GM18870 (cell line): ENCODE results near the gene THOC7.
A peak's percentile ranks its signal among the peaks of the same experiment; 100 is the strongest.

Experiments
- ATAC-seq: cut with Tn5 transposase; IDR thresholded peaks from one replicate; pipeline ENCODE4 v1.9.1; 2021; ENCODE audit warnings: moderate library complexity; ENCODE audit not compliant: unreplicated experiment

THOC7 gene

GRCh38 chr3:63863150-63864007, at the start of gene THOC7, which contains the start of gene ATXN7:
THOC7 (minus strand) TSS chr3:63863805; CDS start chr3:63863790, 15 bp downstream.
ATXN7 (plus strand) TSS chr3:63863867; CDS start chr3:63912599, 48,732 bp downstream.
- peak; percentile 47 for ATAC-seq

- no peak for ATAC-seq
These were observed 49.4 kb upstream of the THOC7 start for GRCh38 chr3:63912768-63913588.

- ATAC-seq = peak; percentile 80
These were observed 48.5 kb upstream of the THOC7 start, which contains the start of gene SCAANT1 for GRCh38 chr3:63911873-63912767. SCAANT1 (minus strand) TSS chr3:63912383.

- ATAC-seq = peak; percentile 34
These were observed 47.9 kb upstream of the THOC7 start for GRCh38 chr3:63911509-63911872.

GRCh38 chr3:63910891-63911290, 47.3 kb upstream of the THOC7 start:
- ATAC-seq = no peak

- ATAC-seq = no peak
These were observed 46.4 kb upstream of the THOC7 start for GRCh38 chr3:63910001-63910400.

GRCh38 chr3:63909431-63909830, 45.8 kb upstream of the THOC7 start:
- ATAC-seq = no peak

- no peak for ATAC-seq
These were observed 45.2 kb upstream of the THOC7 start for GRCh38 chr3:63908776-63909175.

GRCh38 chr3:63908081-63908736, 44.6 kb upstream of the THOC7 start:
- ATAC-seq = no peak

GRCh38 chr3:63905731-63906620, 42.4 kb upstream of the THOC7 start:
- ATAC-seq = no peak

GRCh38 chr3:63900459-63900858, 36.9 kb upstream of the THOC7 start:
- no peak for ATAC-seq

GRCh38 chr3:63900010-63900409, 36.4 kb upstream of the THOC7 start:
- ATAC-seq = no peak

GRCh38 chr3:63896332-63897030, 32.9 kb upstream of the THOC7 start:
- peak; percentile 71 for ATAC-seq

GRCh38 chr3:63895422-63896189, 32.0 kb upstream of the THOC7 start:
- no peak for ATAC-seq

- no peak for ATAC-seq
These were observed 29.3 kb upstream of the THOC7 start for GRCh38 chr3:63892773-63893352.

- ATAC-seq = no peak
These were observed 27.9 kb upstream of the THOC7 start for GRCh38 chr3:63891518-63891917.

GRCh38 chr3:63886858-63887257, 23.3 kb upstream of the THOC7 start:
- ATAC-seq = no peak

- no peak for ATAC-seq
These were observed 17.0 kb upstream of the THOC7 start for GRCh38 chr3:63880653-63881052.
